Mammary epithelial cell (primary cell): ENCODE results near the gene RAB4B.

ENCODE experiments used
- CTCF ChIP-seq, 2 donors: IDR thresholded peaks in 1 of 2; conservative IDR thresholded peaks in 1 of 2; 2 replicates each; pipeline ENCODE4 v1.5.1; 2011 to 2012; ENCODE audit warnings: inconsistent platforms in 2 of 2, low read length in 2 of 2, mild to moderate bottlenecking in 2 of 2, control low read depth in 1 of 2, low read depth in 1 of 2; ENCODE audit not compliant: insufficient read depth in 1 of 2; ENCODE audit errors: extremely low read depth in 1 of 2
- EZH2 ChIP-seq: IDR thresholded peaks from 2 replicates; pipeline ENCODE4 v1.6.1; 2012; ENCODE audit warnings: low read length, inconsistent platforms, borderline replicate concordance

GRCh38 chr19:40735013-40735771 is 42.9 kb upstream of the RAB4B start:
- TF ChIP-seq CTCF (conservative IDR thresholded peaks at IDR 0.05 in 1 of 2, IDR thresholded peaks at IDR 0.05 in 1 of 2; ENCODE audit: extremely low read depth in 1 of 2, insufficient read depth in 1 of 2, low read depth in 1 of 2, low read length in 2 of 2): no peak
- no peak for TF ChIP-seq EZH2
